ENCODE measurements around the gene GALNT3.

Gene GALNT3

GRCh38 chr2:165725421-165725820 is 68.6 kb downstream of the GALNT3 start:
- no peak for DNase-seq (ENCODE audit: low read depth)

- no peak for DNase-seq (ENCODE audit: low read depth)
Measured at GRCh38 chr2:165720511-165720910, 73.5 kb downstream of the GALNT3 start.

DNA sequence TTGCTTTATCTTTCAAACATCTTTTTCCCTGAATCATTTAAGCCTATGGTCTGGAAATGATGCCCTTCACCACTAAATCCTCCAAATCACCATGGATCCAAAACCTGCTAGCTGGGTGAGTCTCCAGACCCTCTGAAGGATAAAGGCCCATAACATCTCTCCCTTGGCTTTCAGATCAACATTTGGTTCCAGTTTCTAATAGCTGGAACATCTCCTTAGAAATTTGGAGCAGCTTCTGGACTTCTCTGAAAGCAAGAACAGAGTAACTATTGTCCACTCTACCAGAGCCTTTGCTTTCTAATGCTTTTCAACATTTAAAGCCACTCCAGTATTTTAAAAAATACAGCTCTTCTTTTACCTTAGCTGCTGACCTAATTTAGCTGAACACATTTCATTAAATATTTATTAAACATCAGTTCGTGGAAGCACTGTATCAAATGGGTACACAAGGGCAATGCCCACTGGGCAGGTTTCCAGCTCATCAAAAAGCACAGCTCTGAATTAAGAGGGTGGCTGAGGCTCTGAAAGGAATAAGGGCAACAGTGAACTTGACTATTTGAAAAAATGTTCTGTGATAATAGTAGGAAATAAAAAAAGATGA is 75.3 kb downstream of the GALNT3 start:
- no peak for DNase-seq (ENCODE audit: low read depth)

DNA sequence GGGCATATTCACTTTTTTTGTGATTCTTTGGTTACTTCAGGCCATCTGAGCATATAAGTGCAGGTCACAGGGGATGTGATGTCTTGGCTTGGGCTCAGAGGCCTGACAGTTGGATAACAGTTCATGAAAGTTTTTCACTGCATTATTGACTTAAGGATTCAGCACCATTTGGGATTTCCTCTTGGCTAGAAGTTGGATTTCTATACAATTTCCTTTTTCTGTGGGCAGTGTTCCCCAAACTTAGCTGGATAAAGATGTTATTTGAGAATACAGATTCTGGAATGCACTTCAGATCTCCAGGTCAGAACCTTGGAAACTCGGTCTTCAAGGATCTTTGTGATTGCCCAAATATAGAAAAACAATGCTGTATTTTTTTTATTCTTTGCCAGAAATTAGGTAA is 78.0 kb downstream of the GALNT3 start:
- DNase-seq (ENCODE audit: low read depth): no peak

- DNase-seq (ENCODE audit: low read depth): no peak
Measured at GRCh38 chr2:165706960-165707487, 87.0 kb downstream of the GALNT3 start.

DNA sequence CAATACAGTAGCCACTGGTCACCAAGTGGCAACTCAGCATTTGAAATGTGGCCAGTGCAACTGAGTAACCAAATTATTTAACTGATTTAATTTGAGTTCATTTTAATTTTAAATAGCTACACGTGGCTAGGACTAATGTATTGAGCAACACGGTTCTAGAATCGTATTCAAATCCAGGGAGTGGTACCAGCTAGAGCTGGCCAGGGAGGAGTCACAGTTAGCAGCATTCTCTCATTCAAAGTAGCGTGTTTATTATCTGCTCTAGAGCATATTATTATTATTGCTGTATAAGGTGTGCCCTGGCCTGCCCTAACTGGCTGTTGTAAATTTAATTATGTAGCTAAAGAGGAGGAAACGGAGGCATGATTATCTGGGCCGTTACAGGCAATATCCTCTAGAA is 92.9 kb downstream of the GALNT3 start:
- no peak for DNase-seq (ENCODE audit: low read depth)

DNA sequence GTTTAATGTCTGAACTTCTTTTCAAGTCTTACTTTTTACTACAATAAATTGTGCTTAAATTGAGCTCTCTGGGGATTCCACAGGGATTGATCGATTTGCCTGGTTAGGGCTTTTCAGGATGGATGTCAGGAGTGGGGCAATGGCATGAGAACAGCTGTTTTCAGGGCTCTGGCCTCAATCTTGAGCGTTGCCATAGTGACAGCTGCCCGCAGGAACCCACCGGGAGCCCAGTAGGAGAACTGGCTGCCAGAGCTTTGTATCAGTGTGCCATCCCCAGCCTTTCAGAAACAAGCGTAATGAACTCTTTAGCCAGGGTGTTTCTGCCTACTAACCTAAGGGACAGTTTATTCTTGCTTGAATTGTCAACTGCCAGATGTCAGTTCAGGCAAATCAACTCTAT is 93.5 kb downstream of the GALNT3 start:
- DNase-seq (ENCODE audit: low read depth): no peak

- no peak for DNase-seq (ENCODE audit: low read depth)
Measured at GRCh38 chr2:165699946-165700345, 94.1 kb downstream of the GALNT3 start.

DNA sequence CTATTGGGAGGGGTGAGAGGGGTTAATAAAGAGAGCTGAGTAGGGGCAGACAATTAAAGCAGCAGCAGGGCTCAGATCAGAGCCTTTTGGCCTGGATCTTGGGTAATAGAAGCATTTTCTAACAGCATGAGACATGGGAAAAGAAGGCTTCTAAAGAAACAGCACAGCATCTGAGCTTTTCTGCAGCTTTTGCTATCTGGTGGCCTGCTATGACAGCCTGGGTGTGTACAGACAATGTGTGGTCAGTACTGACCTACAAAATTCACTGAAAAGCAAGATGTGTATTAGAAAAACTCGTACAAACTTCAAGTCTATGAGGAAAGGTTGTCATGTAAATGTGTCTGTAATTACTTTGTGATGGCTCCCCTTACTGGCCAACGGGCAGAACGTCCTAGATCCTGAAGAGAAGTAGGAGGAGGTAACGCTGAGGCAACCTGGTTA is 95.6 kb downstream of the GALNT3 start:
- no peak for DNase-seq (ENCODE audit: low read depth)

DNA sequence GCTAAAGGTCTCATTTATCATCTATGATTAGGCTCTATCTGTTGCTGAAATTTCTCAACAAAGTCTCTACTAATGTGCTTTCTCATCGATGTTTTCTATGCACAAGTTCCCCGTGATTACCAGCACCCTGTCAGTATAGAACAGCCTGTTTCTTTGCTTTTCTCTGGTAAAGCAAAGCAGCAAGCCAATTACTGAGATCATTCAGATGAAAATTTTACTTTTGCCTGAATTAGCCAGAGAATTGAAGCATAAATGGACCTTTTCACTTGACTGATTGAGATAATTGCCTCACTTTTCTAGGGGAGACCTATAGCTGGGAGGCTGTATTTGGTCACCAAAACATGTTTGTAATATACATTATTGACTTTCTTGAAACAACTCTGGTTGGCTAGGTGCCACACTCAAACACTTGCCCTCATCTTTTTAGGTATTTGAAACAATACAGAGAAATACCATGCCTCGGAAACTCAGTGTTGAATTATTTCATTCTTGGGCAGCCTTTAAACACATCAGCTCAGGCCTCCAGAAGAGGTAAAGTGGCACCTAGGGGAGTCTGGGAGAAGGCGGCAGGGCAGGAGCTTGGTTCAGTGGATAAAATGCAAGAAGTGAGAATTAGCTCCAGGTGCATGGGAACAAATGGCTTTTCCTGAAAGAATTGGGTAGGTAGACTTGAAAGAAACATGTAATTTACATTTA is 96.2 kb downstream of the GALNT3 start:
- no peak for DNase-seq (ENCODE audit: low read depth)
